GM18873 (cell line): Measurements from ENCODE around the gene TNFAIP8L2.
A peak's percentile ranks its signal among the peaks of the same experiment; 100 is the strongest.

Experiments used
- ATAC-seq: cut with Tn5 transposase; IDR thresholded peaks from one replicate; pipeline ENCODE4 v1.9.1; 2021; ENCODE audit warnings: mild to moderate bottlenecking, moderate library complexity, moderate number of reproducible peaks; ENCODE audit not compliant: unreplicated experiment, low FRiP score

Gene TNFAIP8L2

DNA sequence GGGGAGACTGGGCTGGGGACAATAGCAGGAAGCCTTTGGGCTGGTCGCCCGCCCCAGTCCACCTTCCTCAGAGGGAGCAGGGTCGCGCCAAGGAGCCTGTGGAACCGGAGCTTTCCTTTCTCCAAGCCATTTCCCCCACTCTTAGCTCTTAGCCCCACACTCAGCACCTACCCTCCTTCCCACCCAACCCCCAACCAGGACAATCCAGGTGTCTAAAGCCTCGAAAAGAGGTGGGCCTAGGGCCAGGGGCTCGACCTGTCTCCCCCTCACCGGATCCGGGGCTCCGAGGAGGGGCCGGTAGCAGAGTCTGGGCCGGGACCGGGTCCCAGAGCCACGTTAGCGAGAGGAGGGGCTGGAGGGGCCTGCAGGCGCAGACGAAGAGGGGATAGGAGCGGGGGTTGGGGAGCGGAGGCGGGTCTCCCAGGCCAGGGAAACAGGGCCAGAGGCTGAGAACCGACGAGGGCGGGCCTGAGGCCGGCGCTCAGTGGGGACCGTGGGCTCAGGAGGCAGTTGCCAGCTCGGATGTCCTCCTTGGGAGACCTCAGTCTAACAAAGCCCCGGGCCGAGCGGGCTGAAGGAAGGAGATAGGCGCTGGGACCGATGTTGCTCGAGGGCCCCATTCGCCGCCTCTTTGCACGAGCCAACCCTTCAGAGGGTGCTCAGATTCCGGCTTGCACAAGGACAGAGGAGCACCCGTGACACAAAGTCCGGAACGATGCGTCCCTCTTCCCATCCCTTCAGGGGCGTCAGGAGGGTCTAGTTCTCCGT lies 11.0 kb upstream of the TNFAIP8L2 start:
- ATAC-seq, result no peak

DNA sequence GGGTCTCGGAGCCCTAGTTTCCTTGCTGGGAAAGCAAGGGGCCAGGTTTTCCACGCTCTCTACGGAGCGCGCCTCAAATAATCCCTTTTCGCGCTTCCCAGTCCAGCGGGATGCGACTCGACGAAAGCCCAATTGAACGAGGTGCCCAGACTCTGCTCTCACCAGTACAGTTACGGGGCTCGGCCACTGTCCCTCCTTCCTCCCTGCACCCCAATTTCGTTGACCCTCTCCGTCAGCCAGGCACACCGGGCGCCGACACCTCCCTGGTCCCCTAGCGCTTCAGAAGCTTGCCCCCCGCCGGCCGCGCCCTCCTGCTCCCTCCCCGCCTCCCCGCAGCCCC lies 10.4 kb upstream of the TNFAIP8L2 start:
- no peak for ATAC-seq

DNA sequence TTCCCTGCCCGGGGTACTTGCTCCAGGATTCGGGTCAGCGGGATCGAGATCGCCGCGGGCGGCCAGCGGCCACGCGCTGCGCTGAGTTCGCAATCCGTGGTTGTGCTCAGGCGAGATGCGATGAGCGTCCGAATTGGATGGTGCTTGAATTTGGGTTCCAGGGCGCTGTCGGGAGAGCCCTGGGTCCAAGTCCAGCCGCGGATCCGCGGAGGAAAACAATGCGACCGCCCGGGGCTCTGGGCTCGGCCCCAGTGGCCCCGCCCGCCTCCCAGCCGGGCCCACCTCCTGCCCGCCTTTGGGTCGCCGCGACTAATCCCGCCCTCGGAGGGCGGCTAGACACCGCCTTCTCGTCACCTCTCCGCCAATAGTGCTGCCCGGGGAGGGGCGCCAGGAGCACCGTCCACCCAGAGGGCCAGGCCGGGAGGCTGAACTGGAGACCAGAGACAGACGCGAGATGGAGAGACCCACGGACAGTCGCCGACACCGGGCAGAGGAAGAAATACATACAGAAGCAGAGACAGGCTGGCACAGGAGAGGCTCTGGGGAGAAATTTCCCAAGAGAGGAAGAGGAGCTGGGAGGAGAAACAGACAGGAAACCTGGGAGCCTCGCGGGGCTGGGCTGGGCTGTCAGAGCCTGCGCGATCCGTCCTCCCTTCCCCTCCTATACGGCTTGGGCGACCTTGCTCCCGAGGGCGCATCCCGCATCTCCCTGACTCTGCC lies 9.9 kb upstream of the TNFAIP8L2 start, which contains the start of gene SEMA6C:
TSS of gene SEMA6C (minus strand) at position 220 of the 720 bp plus-strand sequence. CDS start 4,010 bp downstream, outside the sequence.
- peak; percentile 96 for ATAC-seq

- ATAC-seq, result no peak
These were observed 9.3 kb upstream of the TNFAIP8L2 start for GRCh38 chr1:151147132-151147503.

DNA sequence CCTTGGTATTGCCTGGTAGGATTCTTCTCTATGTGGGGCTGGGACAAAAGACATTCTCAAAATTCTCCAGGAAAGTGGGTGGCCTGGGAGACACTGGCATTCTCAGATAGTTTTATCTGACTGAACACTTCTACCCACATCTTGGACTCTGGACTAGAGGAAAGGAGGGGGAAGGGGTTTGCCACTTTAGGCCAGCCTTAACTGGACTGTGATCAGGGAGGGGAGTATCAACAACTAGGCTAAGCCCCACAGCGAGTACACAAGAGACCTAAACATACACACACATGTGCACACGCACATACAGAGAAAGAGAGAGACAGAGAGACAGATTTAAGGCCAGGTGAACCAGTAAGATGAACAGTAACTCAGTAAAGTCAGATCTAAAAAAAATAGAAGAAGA lies 8.8 kb upstream of the TNFAIP8L2 start:
- ATAC-seq, result no peak

DNA sequence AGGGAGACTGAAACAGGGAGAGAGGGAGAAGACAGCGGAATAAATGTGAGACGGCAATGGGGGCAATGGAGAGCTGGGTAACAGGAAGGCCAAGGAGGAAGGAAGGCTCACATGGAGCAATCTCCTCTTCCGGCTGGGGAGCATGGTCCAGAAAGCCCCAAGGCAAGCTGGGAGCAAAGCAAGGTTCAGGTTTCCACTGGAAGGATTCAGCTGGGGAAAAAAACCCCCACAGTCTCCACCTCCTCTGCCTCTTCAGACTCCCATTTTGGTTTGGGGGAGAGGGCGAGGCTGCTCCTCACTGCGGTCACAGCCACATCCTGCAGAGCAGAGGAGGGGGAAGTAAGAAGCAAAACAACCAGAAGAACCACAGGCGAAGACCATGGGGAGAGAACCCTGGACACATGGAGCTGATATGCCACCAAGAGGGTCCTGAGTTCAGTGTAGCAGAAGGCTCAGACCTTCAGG lies 650 bp downstream of the TNFAIP8L2 start:
- no peak for ATAC-seq

DNA sequence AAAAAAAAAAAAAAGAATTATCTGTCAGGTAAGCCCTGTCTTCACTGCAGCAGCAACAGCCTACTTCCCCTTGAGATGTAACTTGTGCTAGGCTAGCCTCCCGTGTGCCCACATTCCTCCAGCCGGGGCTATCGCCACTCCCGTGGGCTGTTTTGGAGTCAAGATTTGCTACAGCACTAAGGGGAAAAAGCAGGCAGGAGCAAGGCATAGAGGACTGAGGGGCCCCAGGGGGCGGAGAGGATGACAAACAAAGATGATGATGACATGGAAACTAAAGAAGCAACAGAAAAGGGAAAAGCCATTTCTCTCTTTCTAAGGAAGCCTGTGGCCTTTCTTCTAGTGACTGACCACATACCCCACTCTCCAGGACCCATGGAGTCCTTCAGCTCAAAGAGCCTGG lies 1.9 kb downstream of the TNFAIP8L2 start:
- ATAC-seq, result no peak

DNA sequence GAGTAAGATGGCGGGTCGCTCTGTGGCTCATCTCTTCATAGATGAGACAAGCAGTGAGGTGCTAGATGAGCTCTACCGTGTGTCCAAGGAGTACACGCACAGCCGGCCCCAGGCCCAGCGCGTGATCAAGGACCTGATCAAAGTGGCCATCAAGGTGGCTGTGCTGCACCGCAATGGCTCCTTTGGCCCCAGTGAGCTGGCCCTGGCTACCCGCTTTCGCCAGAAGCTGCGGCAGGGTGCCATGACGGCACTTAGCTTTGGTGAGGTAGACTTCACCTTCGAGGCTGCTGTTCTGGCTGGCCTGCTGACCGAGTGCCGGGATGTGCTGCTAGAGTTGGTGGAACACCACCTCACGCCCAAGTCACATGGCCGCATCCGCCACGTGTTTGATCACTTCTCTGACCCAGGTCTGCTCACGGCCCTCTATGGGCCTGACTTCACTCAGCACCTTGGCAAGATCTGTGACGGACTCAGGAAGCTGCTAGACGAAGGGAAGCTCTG lies 2.4 kb downstream of the TNFAIP8L2 start:
- no peak for ATAC-seq

- ATAC-seq, result no peak
These were observed 2.9 kb downstream of the TNFAIP8L2 start for GRCh38 chr1:151159373-151159772.

GRCh38 chr1:151164732-151165280 lies 8.4 kb downstream of the TNFAIP8L2 start:
- no peak for ATAC-seq

- no peak for ATAC-seq
These were observed 8.9 kb downstream of the TNFAIP8L2 start for GRCh38 chr1:151165281-151165737.

GRCh38 chr1:151165738-151166504 lies 9.5 kb downstream of the TNFAIP8L2 start, which contains the start of the genes LYSMD1 and SCNM1:
LYSMD1 (minus strand) TSS chr1:151165902; CDS start chr1:151165258, 644 bp downstream.
SCNM1 (plus strand) TSS chr1:151166144; CDS start chr1:151166153, 9 bp downstream.
- peak; percentile 78 for ATAC-seq

GRCh38 chr1:151166505-151166956 lies 10.1 kb downstream of the TNFAIP8L2 start:
- ATAC-seq, result peak; percentile 17

GRCh38 chr1:151167116-151167515 lies 10.7 kb downstream of the TNFAIP8L2 start:
- no peak for ATAC-seq

GRCh38 chr1:151171190-151171589 lies 14.7 kb downstream of the TNFAIP8L2 start:
- no peak for ATAC-seq

- no peak for ATAC-seq
These were observed 18.7 kb downstream of the TNFAIP8L2 start for GRCh38 chr1:151175041-151175741.

DNA sequence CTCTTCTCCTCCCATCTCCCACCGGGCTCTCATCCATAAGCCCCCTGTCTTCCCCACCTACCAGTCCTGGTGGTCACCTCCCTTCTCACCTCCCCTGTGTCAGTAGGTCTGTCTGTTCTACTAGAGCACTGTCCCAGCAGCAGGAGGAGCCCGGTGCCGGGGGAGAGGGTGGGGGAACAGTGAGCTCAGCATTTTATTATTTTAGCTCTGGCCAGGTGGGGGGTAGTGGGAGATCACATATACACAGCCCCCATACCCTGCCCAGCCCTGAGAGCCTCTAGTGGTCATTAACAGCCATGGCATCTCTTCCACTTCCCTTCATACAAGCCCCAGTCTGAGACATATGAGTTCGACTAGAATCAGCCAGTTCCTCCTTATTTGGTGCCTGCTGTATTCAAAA lies 19.4 kb downstream of the TNFAIP8L2 start, which contains the start of gene TMOD4:
TSS of gene TMOD4 (minus strand) at position 119 of the 400 bp plus-strand sequence. CDS start 1,106 bp downstream, outside the sequence.
- no peak for ATAC-seq

- no peak for ATAC-seq
These were observed 20.1 kb downstream of the TNFAIP8L2 start for GRCh38 chr1:151176514-151177045.

GRCh38 chr1:151184211-151184610 lies 27.8 kb downstream of the TNFAIP8L2 start:
- ATAC-seq, result no peak
